DOHH2 (cell line): ENCODE measurements around the gene MACROD1.

Experiments
- CTCF ChIP-seq: fragments of 200-600 bp; sonication (generic); IDR thresholded peaks from one replicate; pipeline ENCODE4 v1.5.1; 2014; ENCODE audit warnings: antibody characterized with exemption, mild to moderate bottlenecking, low read depth, low read length; ENCODE audit not compliant: poor library complexity, severe bottlenecking
- EZH2phosphoT487 ChIP-seq: fragments of 200-600 bp; sonication (generic); IDR thresholded peaks from 2 replicates; pipeline ENCODE4 v1.6.1; 2017; ENCODE audit warnings: borderline replicate concordance, mild to moderate bottlenecking, antibody characterized with exemption, low read length, moderate library complexity, mixed read lengths

GRCh38 chr11:64148917-64149617 is 16.8 kb downstream of the MACROD1 start:
- TF ChIP-seq CTCF (peak; percentile 43), EZH2phosphoT487 (no peak)
